ENCODE results near the gene IRAK2.

DNA sequence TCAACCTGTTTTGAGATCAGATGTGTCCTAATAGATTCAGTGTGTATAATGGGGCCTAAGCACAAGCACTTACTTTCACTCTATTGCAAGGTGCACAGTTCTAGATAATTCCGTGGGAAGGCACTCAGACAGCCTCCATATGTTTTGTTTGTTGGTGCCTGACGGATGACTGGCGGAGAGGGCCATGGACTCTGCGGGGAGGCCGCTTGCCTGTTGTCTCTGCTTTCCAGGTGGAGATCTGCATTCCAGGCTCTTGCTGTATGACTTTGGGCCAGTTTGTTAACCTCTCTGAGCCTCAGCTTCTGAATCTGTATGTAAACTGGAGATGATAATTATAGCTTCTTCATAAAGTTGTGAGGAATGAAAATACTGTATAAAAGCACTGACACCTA, 1.5 kb downstream of the IRAK2 start:
- TF ChIP-seq, protein P1, sequence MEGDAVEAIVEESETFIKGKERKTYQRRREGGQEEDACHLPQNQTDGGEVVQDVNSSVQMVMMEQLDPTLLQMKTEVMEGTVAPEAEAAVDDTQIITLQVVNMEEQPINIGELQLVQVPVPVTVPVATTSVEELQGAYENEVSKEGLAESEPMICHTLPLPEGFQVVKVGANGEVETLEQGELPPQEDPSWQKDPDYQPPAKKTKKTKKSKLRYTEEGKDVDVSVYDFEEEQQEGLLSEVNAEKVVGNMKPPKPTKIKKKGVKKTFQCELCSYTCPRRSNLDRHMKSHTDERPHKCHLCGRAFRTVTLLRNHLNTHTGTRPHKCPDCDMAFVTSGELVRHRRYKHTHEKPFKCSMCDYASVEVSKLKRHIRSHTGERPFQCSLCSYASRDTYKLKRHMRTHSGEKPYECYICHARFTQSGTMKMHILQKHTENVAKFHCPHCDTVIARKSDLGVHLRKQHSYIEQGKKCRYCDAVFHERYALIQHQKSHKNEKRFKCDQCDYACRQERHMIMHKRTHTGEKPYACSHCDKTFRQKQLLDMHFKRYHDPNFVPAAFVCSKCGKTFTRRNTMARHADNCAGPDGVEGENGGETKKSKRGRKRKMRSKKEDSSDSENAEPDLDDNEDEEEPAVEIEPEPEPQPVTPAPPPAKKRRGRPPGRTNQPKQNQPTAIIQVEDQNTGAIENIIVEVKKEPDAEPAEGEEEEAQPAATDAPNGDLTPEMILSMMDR (IDR thresholded peaks at IDR 0.05) = no peak
- no peak for TF ChIP-seq EZH2 (IDR thresholded peaks at IDR 0.05)
